Activated CD8-positive, alpha-beta T cell treated with anti-CD3 and anti-CD28 coated beads for 36 hours (primary cell): ENCODE results near the gene MPDZ. TPM values are rescaled to one million over a fixed set of nuclear protein-coding genes. Genes with fewer than 3 reads are reported as not detected.

Experiments used
- ATAC-seq: fragments of 200-7000 bp; cut with Tn5 transposase; one replicate; pipeline ENCODE4 v1.10.0; 2021; ENCODE audit warnings: mild to moderate bottlenecking, moderate library complexity
- CTCF ChIA-PET: fragments of 350-600 bp; sonication (Branson Sonifier 250); formaldehyde crosslinking; loops from one replicate; lab custom pipeline; 2021; ENCODE audit warnings: antibody characterized with exemption; lab: Charles Lee
- POLR2A ChIA-PET: fragments of 350-600 bp; sonication (Branson Sonifier 250); formaldehyde crosslinking; loops from one replicate; lab custom pipeline; 2021; ENCODE audit warnings: antibody characterized with exemption; lab: Charles Lee
- DNase-seq: peaks from one replicate; pipeline ENCODE4 v3.0.0-alpha.2; 2020
- H3K27ac Mint-ChIP-seq: one replicate; pipeline ENCODE4 v1.8.0; 2021; ENCODE audit warnings: mild to moderate bottlenecking, mixed read lengths
- H3K27me3 Mint-ChIP-seq: one replicate; pipeline ENCODE4 v1.8.0; 2021; ENCODE audit warnings: mixed read lengths
- H3K36me3 Mint-ChIP-seq: one replicate; pipeline ENCODE4 v1.8.0; 2021; ENCODE audit warnings: low read depth, mixed read lengths
- H3K4me1 Mint-ChIP-seq: one replicate; pipeline ENCODE4 v1.8.0; 2021; ENCODE audit warnings: low read depth, mixed read lengths
- H3K4me3 Mint-ChIP-seq: one replicate; pipeline ENCODE4 v1.8.0; 2021; ENCODE audit warnings: mild to moderate bottlenecking, moderate library complexity, mixed read lengths
- H3K9me3 Mint-ChIP-seq: one replicate; pipeline ENCODE4 v1.8.0; 2021; ENCODE audit warnings: mixed read lengths
- CTCF ChIP-seq: fragments of 200-600 bp; IDR thresholded peaks from one replicate; pipeline ENCODE4 v1.8.0; 2022; ENCODE audit warnings: antibody characterized with exemption, mild to moderate bottlenecking
- intact Hi-C: fragments of 100-400 bp; cut with micrococcal nuclease; formaldehyde crosslinking; loops from one replicate; pipeline ENCODE4 v1.10.0; 2022
- total RNA-seq, 2 experiments: library from RNA; stranded (reverse); gene quantifications; one replicate each; pipeline ENCODE4 v1.2.3, GENCODE V29; 2021

The MPDZ gene
- total RNA-seq, 2 experiments from 2014 or later = not detected

GRCh38 chr9:13141629-13142028, 137.9 kb downstream of the MPDZ start:
- Mint-ChIP-seq H3K27me3 (no peaks in the 10 kb centered on the region), H3K27ac (no peak overlapping the region), H3K36me3 (no peaks in the 10 kb centered on the region), H3K9me3 (peaks cover 1% of the 10 kb centered on the region), H3K4me3 (no peak overlapping the region), H3K4me1 (no peaks in the 10 kb centered on the region)
- ChIA-PET CTCF (no interaction called here), POLR2A (no interaction called here)
- no peak for DNase-seq
- TF ChIP-seq CTCF = no peak
- no peak for ATAC-seq
- intact Hi-C loops = no loop called here

GRCh38 chr9:13140843-13141592, 138.5 kb downstream of the MPDZ start:
- H3K4me3 Mint-ChIP-seq = no peak overlapping the region
- ATAC-seq (no peak), DNase-seq (no peak)
- TF ChIP-seq CTCF = no peak
- H3K27ac Mint-ChIP-seq = no peak overlapping the region
- ChIA-PET POLR2A (no interaction called here), CTCF (no interaction called here)
- intact Hi-C loops = no loop called here
- H3K27me3 Mint-ChIP-seq = no peaks in the 10 kb centered on the region
- peaks cover 1% of the 10 kb centered on the region for H3K9me3 Mint-ChIP-seq
- no peaks in the 10 kb centered on the region for H3K4me1 Mint-ChIP-seq
- no peaks in the 10 kb centered on the region for H3K36me3 Mint-ChIP-seq

GRCh38 chr9:13139641-13140171, 139.8 kb downstream of the MPDZ start:
- intact Hi-C loops = no loop called here
- no peak for TF ChIP-seq CTCF
- Mint-ChIP-seq H3K27ac (no peak overlapping the region), H3K9me3 (peaks cover 1% of the 10 kb centered on the region), H3K4me1 (no peaks in the 10 kb centered on the region), H3K36me3 (no peaks in the 10 kb centered on the region), H3K27me3 (no peaks in the 10 kb centered on the region), H3K4me3 (no peak overlapping the region)
- DNase-seq = no peak
- ChIA-PET CTCF (no interaction called here), POLR2A (no interaction called here)
- ATAC-seq = no peak

- no peaks in the 10 kb centered on the region for H3K9me3 Mint-ChIP-seq
- CTCF ChIA-PET = no interaction called here
- H3K4me3 Mint-ChIP-seq = no peak overlapping the region
- intact Hi-C loops = no loop called here
- DNase-seq = no peak
- H3K27ac Mint-ChIP-seq = no peak overlapping the region
- POLR2A ChIA-PET = no interaction called here
- no peaks in the 10 kb centered on the region for H3K36me3 Mint-ChIP-seq
- H3K4me1 Mint-ChIP-seq = no peaks in the 10 kb centered on the region
- no peak for TF ChIP-seq CTCF
- H3K27me3 Mint-ChIP-seq = no peaks in the 10 kb centered on the region
- ATAC-seq = no peak
Measured at GRCh38 chr9:13137426-13137825, 142.1 kb downstream of the MPDZ start.

- CTCF ChIA-PET = no interaction called here
- intact Hi-C loops = no loop called here
- Mint-ChIP-seq H3K36me3 (no peaks in the 10 kb centered on the region), H3K27me3 (no peaks in the 10 kb centered on the region), H3K9me3 (no peaks in the 10 kb centered on the region), H3K4me1 (no peaks in the 10 kb centered on the region), H3K4me3 (no peak overlapping the region), H3K27ac (no peak overlapping the region)
- DNase-seq = no peak
- TF ChIP-seq CTCF = no peak
- POLR2A ChIA-PET = no interaction called here
- ATAC-seq = no peak
Measured at GRCh38 chr9:13131991-13132390, 147.5 kb downstream of the MPDZ start.
